Subcutaneous adipose tissue (tissue), 4 donors: ENCODE measurements around the gene MYH9. TPM values are rescaled to one million over a fixed set of nuclear protein-coding genes. Genes with fewer than 3 reads are reported as not detected.

Experiments
- total RNA-seq, 4 donors: library from RNA; depleted of rRNA; stranded (reverse); fragments of >200 nt; gene quantifications; one replicate each; pipeline ENCODE4 v1.1.0, GENCODE V29; 2016
- TF ChIP-seq, protein P1 (sequence below): fragments of 450-650 bp; IDR thresholded peaks from one replicate; pipeline ENCODE4 v1.5.1; 2016; ENCODE audit warnings: low read depth, mild to moderate bottlenecking, control low read depth, antibody characterized with exemption, moderate library complexity

MYH9 gene
- total RNA-seq, 4 donors from 2014 or later = 187 to 410 (median 233) TPM

DNA sequence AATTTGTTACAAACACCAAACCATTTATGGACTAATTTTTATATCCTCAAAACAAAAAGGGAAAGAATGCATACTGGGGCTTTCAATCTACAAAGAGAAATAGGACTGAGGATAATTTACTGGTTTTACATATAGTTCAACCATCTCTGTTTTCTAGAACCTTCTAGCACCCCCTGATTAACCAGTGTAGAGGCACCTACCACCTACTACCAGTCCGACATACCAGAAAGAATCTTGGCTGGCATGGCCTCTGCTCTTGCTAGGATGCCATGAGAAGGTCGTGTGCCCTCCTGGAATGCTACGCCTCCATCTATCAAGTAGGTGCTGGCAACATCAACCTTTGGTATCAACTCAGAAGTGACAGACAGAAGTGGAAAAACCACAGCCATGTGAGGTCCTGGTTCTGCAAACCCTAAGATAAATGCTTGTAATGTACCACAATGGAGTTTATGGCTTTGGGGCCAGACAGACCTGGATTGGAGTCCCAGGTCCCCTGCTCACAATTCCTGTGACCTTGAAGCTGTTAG lies 28.2 kb downstream of the MYH9 start:
- TF ChIP-seq, protein P1, sequence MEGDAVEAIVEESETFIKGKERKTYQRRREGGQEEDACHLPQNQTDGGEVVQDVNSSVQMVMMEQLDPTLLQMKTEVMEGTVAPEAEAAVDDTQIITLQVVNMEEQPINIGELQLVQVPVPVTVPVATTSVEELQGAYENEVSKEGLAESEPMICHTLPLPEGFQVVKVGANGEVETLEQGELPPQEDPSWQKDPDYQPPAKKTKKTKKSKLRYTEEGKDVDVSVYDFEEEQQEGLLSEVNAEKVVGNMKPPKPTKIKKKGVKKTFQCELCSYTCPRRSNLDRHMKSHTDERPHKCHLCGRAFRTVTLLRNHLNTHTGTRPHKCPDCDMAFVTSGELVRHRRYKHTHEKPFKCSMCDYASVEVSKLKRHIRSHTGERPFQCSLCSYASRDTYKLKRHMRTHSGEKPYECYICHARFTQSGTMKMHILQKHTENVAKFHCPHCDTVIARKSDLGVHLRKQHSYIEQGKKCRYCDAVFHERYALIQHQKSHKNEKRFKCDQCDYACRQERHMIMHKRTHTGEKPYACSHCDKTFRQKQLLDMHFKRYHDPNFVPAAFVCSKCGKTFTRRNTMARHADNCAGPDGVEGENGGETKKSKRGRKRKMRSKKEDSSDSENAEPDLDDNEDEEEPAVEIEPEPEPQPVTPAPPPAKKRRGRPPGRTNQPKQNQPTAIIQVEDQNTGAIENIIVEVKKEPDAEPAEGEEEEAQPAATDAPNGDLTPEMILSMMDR = no peak

DNA sequence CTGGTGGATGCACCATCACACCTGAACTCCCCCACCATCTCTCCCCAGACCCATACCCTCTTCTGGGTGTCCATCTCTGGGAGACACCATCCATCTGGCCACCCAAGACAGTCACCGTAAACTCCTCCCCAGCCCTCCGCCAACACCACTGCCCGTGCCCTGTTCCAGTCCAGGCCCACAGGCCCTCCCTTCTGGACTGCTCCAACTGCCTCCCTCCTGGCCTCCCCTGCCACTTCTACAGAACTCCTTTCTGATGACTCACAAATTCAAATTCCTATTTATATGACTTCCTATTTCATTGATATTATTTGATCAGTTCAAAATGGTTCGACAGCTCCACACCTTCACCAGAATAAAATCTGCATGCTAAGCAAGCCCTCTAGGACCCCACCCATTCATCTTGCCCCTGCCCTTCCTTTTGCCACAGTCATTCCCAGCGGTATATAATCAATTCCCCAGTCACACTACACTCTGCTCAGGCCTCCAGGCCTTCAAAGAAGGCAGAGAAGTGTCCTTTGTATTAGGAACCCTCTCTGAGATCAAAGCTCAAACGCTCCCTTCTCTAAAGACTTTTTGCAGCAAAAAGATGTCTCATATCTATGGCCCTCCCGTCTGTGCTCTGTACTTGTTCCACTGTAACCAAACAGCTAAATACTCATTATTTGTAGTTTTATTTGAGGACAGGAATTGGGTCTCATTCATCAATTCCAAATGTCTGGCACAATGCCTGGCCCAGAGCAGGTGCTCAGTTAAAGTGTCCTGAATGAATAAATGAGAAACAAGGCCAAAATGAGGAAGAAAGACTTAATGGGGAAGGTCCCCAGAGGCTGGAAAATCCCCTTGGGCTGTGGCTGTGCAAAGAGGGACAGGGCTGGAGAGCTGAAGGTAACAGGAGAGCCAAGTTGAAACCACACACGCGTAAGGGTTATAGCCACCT lies 29.0 kb downstream of the MYH9 start:
- TF ChIP-seq, protein P1 = no peak

DNA sequence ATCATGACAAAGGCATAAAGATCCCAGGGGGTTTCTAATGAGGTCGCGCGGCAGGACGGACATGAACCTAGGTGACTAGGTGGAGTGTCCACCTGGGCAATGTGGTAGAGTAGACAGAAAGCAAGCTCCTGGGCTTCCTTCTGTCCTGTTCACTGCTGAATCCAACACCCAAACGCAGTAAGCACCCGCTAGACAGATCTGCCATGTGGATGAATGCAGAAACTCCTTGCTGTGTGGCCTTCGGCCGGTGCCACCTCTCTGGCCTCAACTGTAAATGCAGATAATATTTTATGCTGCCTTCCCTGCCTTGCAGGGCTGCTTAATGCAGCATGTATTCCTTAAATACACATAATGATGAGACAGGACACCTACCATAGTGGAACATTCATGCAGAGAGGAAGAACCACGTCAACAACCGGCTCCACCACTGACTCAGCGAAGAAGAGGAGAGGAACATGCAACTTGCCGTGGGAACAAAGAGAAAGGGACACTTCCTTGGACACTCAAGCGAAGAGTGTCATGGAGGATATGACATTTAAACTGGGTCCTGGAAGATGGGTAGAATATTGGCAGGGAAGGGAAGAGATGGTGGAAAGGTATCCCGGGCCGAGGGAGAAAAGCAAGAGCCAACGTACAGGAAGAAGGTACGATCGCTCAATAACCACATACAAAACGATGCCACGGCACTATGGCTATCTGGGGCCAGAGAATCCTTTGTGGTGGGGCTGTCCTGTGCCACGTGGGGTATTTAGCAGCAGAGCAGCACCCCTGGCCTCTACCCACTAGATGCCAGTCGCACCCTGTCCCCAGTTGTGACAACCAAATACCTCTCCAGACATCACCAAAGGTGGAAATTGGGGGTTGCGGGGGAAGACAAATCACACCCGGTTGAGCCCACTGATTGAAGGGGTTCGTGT lies 30.8 kb downstream of the MYH9 start:
- TF ChIP-seq, protein P1 = no peak

DNA sequence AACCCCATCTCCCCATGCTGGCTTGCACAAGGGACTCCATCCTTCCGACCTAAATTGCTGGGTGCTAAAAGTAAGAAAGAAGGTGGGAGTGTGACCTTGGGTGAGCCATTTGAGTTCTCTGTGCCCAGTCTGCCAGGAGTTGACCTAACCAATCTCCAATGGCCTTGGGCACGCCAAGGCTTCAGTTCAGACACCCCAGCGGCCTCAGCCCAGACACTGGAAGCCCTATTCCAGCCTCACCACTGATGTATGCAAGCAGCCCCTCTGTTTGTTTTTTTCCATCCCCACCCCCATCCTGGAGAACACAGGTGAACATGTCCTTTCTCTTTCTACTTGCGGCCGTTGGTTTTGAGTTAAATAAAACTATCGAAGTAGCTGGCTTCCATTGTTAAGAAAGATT lies 31.9 kb downstream of the MYH9 start:
- TF ChIP-seq, protein P1 = no peak

DNA sequence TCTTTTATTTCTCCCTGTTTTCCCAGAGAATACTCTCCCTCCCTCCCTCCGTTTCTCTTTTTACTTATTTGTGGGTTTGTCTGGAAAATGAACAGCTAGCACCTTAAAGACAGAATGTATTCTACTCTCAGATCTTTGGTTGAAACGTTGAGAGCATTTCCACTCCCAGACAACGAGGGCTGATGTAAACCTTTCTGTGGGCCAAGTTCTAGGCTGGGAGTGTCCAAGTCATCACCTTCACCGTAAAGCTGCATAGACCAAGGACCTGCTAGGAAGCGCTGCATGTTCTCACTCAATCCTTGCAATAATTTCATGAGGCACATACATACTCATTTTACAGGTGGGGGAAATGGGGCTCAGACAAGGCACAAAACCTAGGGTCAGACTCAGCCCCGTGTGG lies 32.4 kb downstream of the MYH9 start:
- TF ChIP-seq, protein P1 = no peak

DNA sequence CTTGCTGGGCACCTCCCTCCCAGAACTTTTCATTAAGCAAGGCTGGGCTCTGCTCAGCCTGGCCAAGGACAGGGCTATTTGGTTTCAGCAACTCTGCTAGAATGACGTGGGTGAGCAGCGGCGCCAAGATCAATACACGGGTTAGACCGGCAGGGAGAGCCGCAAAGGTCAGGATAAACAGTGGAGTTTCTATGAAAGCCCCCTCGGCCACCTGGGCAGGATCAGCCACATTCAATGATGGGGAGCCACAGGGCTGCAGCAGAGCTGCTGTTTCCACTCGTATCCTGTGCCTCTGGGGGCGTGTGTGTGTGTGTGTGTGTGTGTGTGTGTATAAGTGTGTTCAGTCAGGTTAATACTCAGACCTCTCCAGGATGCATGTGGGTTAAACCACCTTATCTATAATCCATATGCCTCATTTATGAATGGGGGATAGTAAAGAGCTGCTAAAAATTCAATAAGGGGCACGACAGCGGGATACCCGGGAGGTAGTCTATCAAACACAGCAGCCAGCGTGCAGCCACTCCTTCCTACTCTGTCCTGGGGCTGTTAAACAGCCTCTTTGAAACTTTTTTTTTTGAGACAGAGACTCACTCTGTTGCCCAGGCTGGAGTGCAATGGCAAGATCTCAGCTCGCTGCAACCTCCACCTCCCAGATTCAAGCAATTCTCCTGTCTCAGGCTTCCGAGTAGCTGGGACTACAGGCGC lies 34.8 kb downstream of the MYH9 start:
- TF ChIP-seq, protein P1 = no peak
